ENCODE results near the gene CAMSAP2.

The CAMSAP2 gene

DNA sequence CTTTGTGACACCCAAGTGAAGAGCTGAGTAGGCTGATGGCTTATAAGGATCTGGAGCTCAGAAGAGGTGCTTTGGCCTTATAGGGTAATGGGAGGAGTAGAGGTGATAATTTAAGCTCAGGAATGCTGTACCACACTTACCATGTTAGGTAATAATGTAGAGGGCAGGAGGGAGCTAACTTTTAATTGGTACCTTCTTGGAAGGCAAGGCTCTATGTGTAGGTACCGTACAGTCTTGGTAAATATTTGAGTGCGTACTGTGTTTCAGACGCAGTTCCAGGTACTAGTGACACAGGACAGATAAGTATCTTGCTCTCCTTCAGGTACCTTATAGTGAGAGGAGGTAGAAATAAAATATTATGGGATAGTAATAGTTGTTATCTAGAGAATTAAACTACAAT lies 16.8 kb downstream of the CAMSAP2 start:
- no peak overlapping the region for H3K27ac ChIP-seq (ENCODE audit: low read length)
- no peaks in the 10 kb centered on the region for H3K36me3 ChIP-seq (ENCODE audit: control insufficient read depth, insufficient read depth, low read length)
- H3K27me3 ChIP-seq (ENCODE audit: control insufficient read depth, insufficient read depth, low read length) = no peaks in the 10 kb centered on the region
- no peak for DNase-seq (ENCODE audit: low read depth, low spot score)
- no CpG with 5 or more reads among the region's 3 CpGs for WGBS (ENCODE audit: insufficient coverage, insufficient read length)
- no peaks in the 10 kb centered on the region for H3K4me1 ChIP-seq (ENCODE audit: control insufficient read depth, insufficient read depth, low read length)
- H3K9me3 ChIP-seq (ENCODE audit: control insufficient read depth, insufficient read depth, low read length) = no peaks in the 10 kb centered on the region
- H3K4me3 ChIP-seq (ENCODE audit: low read length) = no peak overlapping the region

DNA sequence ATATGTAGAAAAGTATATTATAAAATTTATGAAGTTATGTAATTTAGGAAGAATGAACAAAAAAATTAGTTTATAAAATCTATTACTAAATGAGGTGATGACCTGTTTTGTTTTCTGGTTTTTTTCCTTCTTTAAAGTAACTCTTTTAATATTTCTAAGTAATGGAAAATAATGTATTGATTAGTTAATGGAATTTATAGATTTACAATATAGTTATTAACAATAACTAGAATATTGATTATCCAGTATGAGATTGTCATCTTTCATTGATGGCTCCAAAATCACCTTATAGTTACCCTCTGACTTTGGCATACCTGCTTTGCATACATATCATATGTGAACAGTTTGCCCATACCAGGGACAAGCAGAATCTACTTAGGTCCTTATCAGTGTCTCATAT lies 23.4 kb downstream of the CAMSAP2 start:
- no peaks in the 10 kb centered on the region for H3K36me3 ChIP-seq (ENCODE audit: control insufficient read depth, insufficient read depth, low read length)

DNA sequence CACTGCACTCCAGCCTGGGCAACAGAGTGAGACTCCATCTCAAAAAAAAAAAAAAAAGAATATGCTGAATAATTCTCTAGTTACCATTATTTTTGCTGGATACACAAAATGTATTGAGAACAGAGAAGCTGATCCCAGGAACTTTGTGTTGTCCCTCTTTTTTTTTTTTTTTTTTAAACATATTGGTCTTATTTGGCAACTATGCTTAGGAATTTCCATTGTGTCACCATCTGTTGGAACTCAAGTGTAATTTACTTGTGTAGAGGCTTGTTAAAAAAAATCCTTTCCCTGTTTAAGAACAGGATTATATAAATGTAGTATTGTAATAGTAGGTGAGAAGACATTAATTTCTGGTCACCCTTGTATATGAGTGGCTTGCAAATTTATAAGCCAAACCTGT lies 28.6 kb downstream of the CAMSAP2 start:
- Histone ChIP-seq H3K9me3 (ENCODE audit: control insufficient read depth, insufficient read depth, low read length) (no peaks in the 10 kb centered on the region), H3K4me3 (ENCODE audit: low read length) (no peak overlapping the region), H3K36me3 (ENCODE audit: control insufficient read depth, insufficient read depth, low read length) (no peaks in the 10 kb centered on the region), H3K27me3 (ENCODE audit: control insufficient read depth, insufficient read depth, low read length) (no peaks in the 10 kb centered on the region), H3K27ac (ENCODE audit: low read length) (no peak overlapping the region), H3K4me1 (ENCODE audit: control insufficient read depth, insufficient read depth, low read length) (no peaks in the 10 kb centered on the region)
- DNase-seq (ENCODE audit: low read depth, low spot score) = no peak

More for the DNA sequence above, 23.4 kb downstream of the CAMSAP2 start:
- DNase-seq (ENCODE audit: low read depth, low spot score) = no peak
- Histone ChIP-seq H3K9me3 (ENCODE audit: control insufficient read depth, insufficient read depth, low read length) (no peaks in the 10 kb centered on the region), H3K4me3 (ENCODE audit: low read length) (no peak overlapping the region), H3K27ac (ENCODE audit: low read length) (no peak overlapping the region), H3K4me1 (ENCODE audit: control insufficient read depth, insufficient read depth, low read length) (no peaks in the 10 kb centered on the region), H3K27me3 (ENCODE audit: control insufficient read depth, insufficient read depth, low read length) (no peaks in the 10 kb centered on the region)

DNA sequence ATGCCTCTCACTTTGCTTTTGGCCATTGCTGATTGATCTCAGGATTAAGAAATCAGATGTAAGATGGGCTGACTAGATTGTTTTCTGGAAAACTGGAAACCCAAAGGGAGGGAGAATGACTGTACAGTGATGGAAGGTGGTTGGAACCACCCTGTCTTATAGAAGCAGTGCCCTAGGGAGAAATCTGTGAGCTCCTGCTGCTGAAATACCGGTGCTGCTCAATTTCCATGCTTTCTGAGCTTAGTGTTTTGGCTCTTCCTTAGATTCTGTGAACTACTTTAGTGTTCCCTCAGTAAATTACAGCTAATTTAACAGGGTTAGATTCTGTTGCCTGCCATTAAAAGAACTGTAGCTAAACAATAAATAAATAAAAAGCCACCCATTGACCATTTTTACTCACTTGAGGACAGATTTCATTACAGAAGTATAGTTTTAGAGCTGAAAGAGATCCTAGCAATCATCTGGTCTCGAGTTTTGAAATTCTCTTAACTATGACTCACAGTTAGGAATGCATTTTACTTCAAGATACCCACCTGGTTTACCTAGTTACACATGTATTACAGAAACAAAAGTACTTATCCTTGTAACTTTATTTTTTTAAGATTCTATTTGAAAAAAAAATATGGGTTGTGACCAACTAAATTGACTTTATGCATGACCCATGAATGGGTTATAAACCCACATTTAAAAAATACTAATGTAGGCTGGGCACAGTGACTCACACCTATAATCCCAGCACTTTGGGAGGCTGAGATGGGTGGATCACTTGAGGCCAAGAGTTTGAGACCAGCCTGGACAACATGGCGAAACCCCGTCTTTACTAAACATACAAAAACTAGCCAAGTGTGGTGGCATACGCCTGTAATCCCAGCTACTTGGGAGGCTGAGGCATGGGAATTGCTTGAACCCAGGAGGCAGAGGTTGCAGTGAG lies 33.2 kb downstream of the CAMSAP2 start:
- no peak overlapping the region for H3K4me3 ChIP-seq (ENCODE audit: low read length)
- no peak for DNase-seq (ENCODE audit: low read depth, low spot score)
- H3K27me3 ChIP-seq (ENCODE audit: control insufficient read depth, insufficient read depth, low read length) = no peaks in the 10 kb centered on the region
- no CpG with 5 or more reads among the region's 5 CpGs for WGBS (ENCODE audit: insufficient coverage, insufficient read length)
- no peak overlapping the region for H3K27ac ChIP-seq (ENCODE audit: low read length)
- no peaks in the 10 kb centered on the region for H3K9me3 ChIP-seq (ENCODE audit: control insufficient read depth, insufficient read depth, low read length)
- no peaks in the 10 kb centered on the region for H3K36me3 ChIP-seq (ENCODE audit: control insufficient read depth, insufficient read depth, low read length)
- no peaks in the 10 kb centered on the region for H3K4me1 ChIP-seq (ENCODE audit: control insufficient read depth, insufficient read depth, low read length)

DNA sequence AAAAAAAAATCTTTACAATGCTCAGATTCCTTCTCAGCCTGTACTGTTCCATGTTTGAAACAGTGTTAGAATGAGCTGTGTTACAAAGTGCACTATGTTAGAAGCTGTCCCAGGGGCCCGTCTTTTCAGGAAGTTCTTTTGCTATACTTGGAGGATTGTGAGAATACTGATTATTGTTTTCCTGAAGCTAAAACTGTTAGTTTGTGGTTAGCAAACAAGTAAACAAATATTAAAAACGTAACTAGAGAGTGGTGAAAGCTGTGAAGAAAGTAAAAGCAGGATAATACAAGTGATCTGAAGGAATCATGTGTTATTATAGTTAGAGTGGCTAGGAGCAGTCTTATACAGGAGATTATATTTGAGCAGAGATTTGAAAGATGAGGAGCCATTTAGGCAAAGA lies 35.6 kb downstream of the CAMSAP2 start:
- no CpG with 5 or more reads among the region's 2 CpGs for WGBS (ENCODE audit: insufficient coverage, insufficient read length)
- H3K27me3 ChIP-seq (ENCODE audit: control insufficient read depth, insufficient read depth, low read length) = no peaks in the 10 kb centered on the region
- no peaks in the 10 kb centered on the region for H3K4me1 ChIP-seq (ENCODE audit: control insufficient read depth, insufficient read depth, low read length)
- H3K36me3 ChIP-seq (ENCODE audit: control insufficient read depth, insufficient read depth, low read length) = no peaks in the 10 kb centered on the region
- DNase-seq (ENCODE audit: low read depth, low spot score) = no peak
- H3K27ac ChIP-seq (ENCODE audit: low read length) = no peak overlapping the region
- no peak overlapping the region for H3K4me3 ChIP-seq (ENCODE audit: low read length)
- H3K9me3 ChIP-seq (ENCODE audit: control insufficient read depth, insufficient read depth, low read length) = no peaks in the 10 kb centered on the region

DNA sequence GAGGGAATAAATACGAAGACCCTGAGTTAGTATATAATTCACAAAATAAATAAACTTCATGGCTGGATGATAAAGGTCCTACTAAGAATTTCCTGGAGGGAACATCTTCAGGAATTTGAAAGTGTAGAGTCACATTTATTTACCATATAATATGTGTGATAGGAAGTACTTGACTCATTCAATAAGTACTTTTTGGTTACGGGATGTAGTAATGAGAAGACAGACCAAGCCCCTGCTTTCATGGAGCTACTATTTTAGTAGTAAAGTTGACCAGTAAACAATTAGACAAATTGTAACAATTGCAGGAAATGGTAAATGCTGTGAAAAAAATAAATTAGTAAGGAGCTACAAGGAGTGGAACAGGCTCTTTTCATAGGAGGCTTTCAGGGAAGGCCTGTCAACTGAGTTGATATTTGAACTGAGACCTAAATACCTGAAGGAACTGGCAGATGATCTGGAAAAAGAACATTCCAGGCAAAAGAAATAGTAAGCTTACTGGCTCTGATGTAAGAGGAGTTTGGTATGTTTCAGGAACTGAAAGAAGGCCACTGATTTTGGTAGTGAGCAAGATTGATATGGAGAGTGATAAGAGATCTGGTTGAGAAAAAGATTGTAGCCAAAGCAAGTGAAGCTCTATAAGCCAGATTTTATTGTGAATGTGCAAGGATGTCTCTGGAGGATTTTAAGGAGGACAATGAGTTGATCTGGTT lies 36.2 kb downstream of the CAMSAP2 start:
- Histone ChIP-seq H3K36me3 (ENCODE audit: control insufficient read depth, insufficient read depth, low read length) (no peaks in the 10 kb centered on the region), H3K4me1 (ENCODE audit: control insufficient read depth, insufficient read depth, low read length) (no peaks in the 10 kb centered on the region), H3K27me3 (ENCODE audit: control insufficient read depth, insufficient read depth, low read length) (no peaks in the 10 kb centered on the region), H3K27ac (ENCODE audit: low read length) (no peak overlapping the region), H3K9me3 (ENCODE audit: control insufficient read depth, insufficient read depth, low read length) (no peaks in the 10 kb centered on the region), H3K4me3 (ENCODE audit: low read length) (no peak overlapping the region)
- DNase-seq (ENCODE audit: low read depth, low spot score) = no peak
- no CpG with 5 or more reads among the region's 2 CpGs for WGBS (ENCODE audit: insufficient coverage, insufficient read length)

DNA sequence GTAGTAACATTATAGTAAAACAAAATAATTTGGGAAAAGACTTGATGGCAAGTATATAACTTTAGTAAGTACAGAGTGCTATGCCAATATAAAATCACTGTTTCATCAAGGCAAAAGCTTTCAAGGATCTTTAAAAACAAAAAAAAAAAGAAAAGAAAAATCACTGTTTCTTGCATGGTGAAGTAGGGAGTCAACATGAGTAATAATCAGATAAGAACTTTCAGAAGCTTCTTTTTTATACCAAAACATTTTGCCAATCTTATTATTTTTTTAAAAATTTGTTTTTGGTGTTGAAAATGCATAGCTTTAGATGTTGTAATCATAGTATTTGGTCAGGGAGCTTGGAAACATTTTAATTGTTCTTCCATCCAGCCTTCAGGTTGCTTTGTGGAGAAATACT lies 37.2 kb downstream of the CAMSAP2 start:
- no peaks in the 10 kb centered on the region for H3K27me3 ChIP-seq (ENCODE audit: control insufficient read depth, insufficient read depth, low read length)
- H3K4me3 ChIP-seq (ENCODE audit: low read length) = no peak overlapping the region
- no peak for DNase-seq (ENCODE audit: low read depth, low spot score)
- no peaks in the 10 kb centered on the region for H3K36me3 ChIP-seq (ENCODE audit: control insufficient read depth, insufficient read depth, low read length)
- no peaks in the 10 kb centered on the region for H3K9me3 ChIP-seq (ENCODE audit: control insufficient read depth, insufficient read depth, low read length)
- H3K27ac ChIP-seq (ENCODE audit: low read length) = no peak overlapping the region
- H3K4me1 ChIP-seq (ENCODE audit: control insufficient read depth, insufficient read depth, low read length) = peaks cover 2% of the 10 kb centered on the region; the same call in 1 of the 2 replicates

DNA sequence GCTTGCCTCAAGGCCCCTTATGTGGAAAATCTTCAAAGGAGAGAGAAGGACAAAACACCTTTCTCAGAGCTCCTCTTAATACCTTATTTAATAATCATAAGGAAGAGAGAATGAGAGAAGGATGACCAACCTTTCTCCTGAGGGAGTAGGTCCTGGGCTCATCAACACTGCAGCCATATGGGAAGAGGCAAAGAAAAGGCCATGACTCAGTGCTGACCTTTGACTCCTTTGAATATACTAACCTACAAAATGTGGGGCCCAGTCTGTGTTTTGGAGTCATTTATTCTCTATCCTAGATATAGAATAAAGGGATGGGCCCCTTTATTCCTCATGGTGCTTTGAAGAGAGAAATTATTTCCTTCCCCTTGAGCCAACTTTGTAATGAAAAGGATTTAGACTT lies 38.3 kb downstream of the CAMSAP2 start:
- Histone ChIP-seq H3K27ac (ENCODE audit: low read length) (no peak overlapping the region), H3K9me3 (ENCODE audit: control insufficient read depth, insufficient read depth, low read length) (no peaks in the 10 kb centered on the region), H3K4me3 (ENCODE audit: low read length) (no peak overlapping the region), H3K36me3 (ENCODE audit: control insufficient read depth, insufficient read depth, low read length) (no peaks in the 10 kb centered on the region), H3K27me3 (ENCODE audit: control insufficient read depth, insufficient read depth, low read length) (no peaks in the 10 kb centered on the region), H3K4me1 (ENCODE audit: control insufficient read depth, insufficient read depth, low read length) (peaks cover 2% of the 10 kb centered on the region; the same call in 1 of the 2 replicates)
- no peak for DNase-seq (ENCODE audit: low read depth, low spot score)

DNA sequence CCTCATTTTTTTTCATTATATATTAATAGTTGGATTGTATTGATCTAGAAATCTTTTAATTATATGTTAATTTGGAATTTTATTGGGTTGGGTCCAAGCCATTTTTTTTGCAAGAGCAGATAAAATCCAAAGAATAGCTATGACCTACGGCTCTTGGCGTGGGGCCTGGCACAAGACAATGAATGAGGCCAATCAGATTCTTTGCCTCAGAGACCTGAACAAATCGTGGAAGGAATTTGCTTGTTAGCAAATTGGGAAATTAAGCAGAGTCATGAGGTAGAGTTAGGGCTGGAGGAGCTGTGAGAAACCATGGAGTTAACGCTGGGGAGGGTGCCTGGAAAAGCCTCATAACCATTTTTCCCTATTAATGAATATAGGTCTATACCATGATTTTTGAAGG lies 40.1 kb downstream of the CAMSAP2 start:
- H3K27me3 ChIP-seq (ENCODE audit: control insufficient read depth, insufficient read depth, low read length) = no peaks in the 10 kb centered on the region
- H3K27ac ChIP-seq (ENCODE audit: low read length) = no peak overlapping the region
- peaks cover 2% of the 10 kb centered on the region; the same call in 1 of the 2 replicates for H3K4me1 ChIP-seq (ENCODE audit: control insufficient read depth, insufficient read depth, low read length)
- H3K4me3 ChIP-seq (ENCODE audit: low read length) = no peak overlapping the region
- no peaks in the 10 kb centered on the region for H3K9me3 ChIP-seq (ENCODE audit: control insufficient read depth, insufficient read depth, low read length)
- no CpG with 5 or more reads among the region's 4 CpGs for WGBS (ENCODE audit: insufficient coverage, insufficient read length)
- no peak for DNase-seq (ENCODE audit: low read depth, low spot score)
- no peaks in the 10 kb centered on the region for H3K36me3 ChIP-seq (ENCODE audit: control insufficient read depth, insufficient read depth, low read length)

DNA sequence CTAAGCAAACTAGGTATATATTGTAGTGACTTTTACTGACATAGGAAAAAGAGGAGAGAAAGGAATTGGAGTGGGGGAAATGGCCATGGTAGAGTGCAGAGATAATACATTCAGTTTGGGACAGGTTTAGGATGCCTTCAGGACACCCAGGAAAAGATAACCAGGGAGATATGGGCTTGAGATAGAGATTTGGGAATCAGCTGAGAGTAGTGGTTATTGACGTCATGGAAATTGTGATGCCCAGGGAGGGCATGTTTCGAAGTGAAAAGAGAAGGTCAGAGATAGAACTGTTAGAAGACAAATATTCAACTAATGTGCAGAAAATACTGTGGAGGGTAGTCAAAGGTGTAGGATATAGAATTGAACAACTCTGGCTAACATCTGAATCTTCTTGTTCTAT lies 40.6 kb downstream of the CAMSAP2 start:
- no peak for DNase-seq (ENCODE audit: low read depth, low spot score)
- Histone ChIP-seq H3K4me1 (ENCODE audit: control insufficient read depth, insufficient read depth, low read length) (peaks cover 2% of the 10 kb centered on the region; the same call in 1 of the 2 replicates), H3K27ac (ENCODE audit: low read length) (no peak overlapping the region), H3K9me3 (ENCODE audit: control insufficient read depth, insufficient read depth, low read length) (no peaks in the 10 kb centered on the region), H3K27me3 (ENCODE audit: control insufficient read depth, insufficient read depth, low read length) (no peaks in the 10 kb centered on the region), H3K4me3 (ENCODE audit: low read length) (no peak overlapping the region), H3K36me3 (ENCODE audit: control insufficient read depth, insufficient read depth, low read length) (no peaks in the 10 kb centered on the region)
- no CpG with 5 or more reads among the region's 2 CpGs for WGBS (ENCODE audit: insufficient coverage, insufficient read length)

All from iPS DF 6.9 (cell line).